Mesothelial cell of epicardium (in vitro differentiated cells): ENCODE measurements around the gene TSEN2. TPM values are rescaled to one million over a fixed set of nuclear protein-coding genes. Genes with fewer than 3 reads are reported as not detected.

Experiments
- DNase-seq, 2 experiments: peaks; one replicate each; pipeline ENCODE4 v3.0.0; 2021; ENCODE audit warnings: low spot score in 2 of 2; ENCODE audit not compliant: unreplicated experiment in 2 of 2
- H3K27ac Mint-ChIP-seq: 2 replicates; pipeline ENCODE4 v1.8.0; 2021; ENCODE audit warnings: mixed read lengths
- H3K27me3 Mint-ChIP-seq: 2 replicates; pipeline ENCODE4 v1.8.0; 2021; ENCODE audit warnings: low read depth, mixed read lengths
- H3K36me3 Mint-ChIP-seq: 2 replicates; pipeline ENCODE4 v1.8.0; 2021; ENCODE audit warnings: mixed read lengths
- H3K4me1 Mint-ChIP-seq: 2 replicates; pipeline ENCODE4 v1.8.0; 2021; ENCODE audit warnings: mixed read lengths
- H3K4me3 Mint-ChIP-seq: 2 replicates; pipeline ENCODE4 v1.8.0; 2021; ENCODE audit warnings: mild to moderate bottlenecking, moderate library complexity, mixed read lengths
- H3K9me3 Mint-ChIP-seq: 2 replicates; pipeline ENCODE4 v1.8.0; 2021; ENCODE audit warnings: mixed read lengths
- CTCF ChIP-seq: fragments of 200-600 bp; sonication (generic); IDR thresholded peaks from one replicate; pipeline ENCODE4 v1.5.0; 2021; ENCODE audit warnings: antibody characterized with exemption; ENCODE audit not compliant: unreplicated experiment
- total RNA-seq: library from RNA; stranded (reverse); gene quantifications from 3 replicates; pipeline ENCODE4 v1.2.1, GENCODE V29; 2021

Gene TSEN2
- total RNA-seq, 1 donor from 2014 or later = 29.0 TPM

DNA sequence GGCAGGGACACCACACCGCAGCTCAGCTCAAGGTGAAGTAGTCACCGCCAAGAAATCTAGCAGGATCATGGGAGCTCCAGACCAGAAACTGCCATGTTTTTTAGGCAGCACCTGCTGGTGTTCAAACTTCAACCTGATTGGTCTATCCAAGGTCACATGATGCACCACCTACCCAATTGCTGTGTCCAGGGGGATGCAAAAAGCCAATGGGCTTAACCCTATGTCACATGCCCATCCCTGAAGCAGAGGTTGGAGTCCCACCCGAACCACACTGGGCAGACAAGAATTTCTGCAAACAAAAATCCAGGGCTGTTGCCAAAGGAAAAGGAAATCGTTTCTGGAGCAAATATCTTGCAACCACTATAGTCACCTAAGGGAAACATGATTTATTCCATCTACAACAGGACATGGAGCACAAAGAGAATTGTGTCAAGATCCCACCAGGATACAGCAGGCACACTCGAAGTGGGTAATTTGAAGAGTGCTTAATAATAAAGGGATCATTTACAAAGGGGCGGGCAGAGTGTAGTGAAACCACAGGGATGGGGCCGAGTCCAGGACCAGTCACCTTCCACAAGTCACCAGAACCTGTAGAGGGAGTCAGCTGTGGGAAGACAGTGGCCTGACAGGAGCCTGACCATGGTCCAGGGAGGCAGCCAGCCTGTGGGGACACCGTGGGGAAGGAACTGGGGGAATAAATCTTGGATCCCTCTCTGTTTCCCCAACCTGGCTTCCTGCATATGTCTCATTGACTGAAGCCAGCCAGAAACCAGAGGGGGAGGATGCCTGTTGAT is 34.2 kb upstream of the TSEN2 start:
- H3K4me1 Mint-ChIP-seq = peaks cover 10% of the 10 kb centered on the region
- H3K27ac Mint-ChIP-seq = no peak overlapping the region
- H3K36me3 Mint-ChIP-seq = no peaks in the 10 kb centered on the region
- no peak for TF ChIP-seq CTCF
- no peak for DNase-seq
- H3K4me3 Mint-ChIP-seq = no peak overlapping the region
- peaks cover 6% of the 10 kb centered on the region for H3K9me3 Mint-ChIP-seq
- H3K27me3 Mint-ChIP-seq = no peaks in the 10 kb centered on the region

DNA sequence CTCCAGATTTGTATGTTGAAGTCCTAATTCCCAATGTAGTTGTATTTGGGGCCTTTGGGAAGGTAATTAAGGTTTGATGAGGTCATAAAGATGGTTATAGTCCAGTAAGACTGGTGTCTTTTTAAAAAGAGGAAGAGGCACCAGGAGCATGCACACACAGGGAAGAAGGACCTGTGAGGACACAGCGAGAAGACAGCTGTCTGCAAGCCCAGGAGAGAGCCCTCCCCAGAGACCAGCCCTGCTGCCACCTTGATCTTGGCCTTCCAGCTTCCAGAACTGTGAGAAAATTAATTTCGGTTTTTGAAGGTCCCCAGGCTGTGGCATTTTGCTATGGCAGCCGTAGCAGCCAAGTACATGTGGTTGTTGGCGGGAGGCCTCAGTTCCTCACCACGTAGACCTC is 32.8 kb upstream of the TSEN2 start:
- TF ChIP-seq CTCF = no peak
- H3K27me3 Mint-ChIP-seq = no peaks in the 10 kb centered on the region
- no peaks in the 10 kb centered on the region for H3K36me3 Mint-ChIP-seq
- peaks cover 6% of the 10 kb centered on the region for H3K9me3 Mint-ChIP-seq
- no peak overlapping the region for H3K27ac Mint-ChIP-seq
- DNase-seq = no peak
- peaks cover 4% of the 10 kb centered on the region for H3K4me1 Mint-ChIP-seq
- H3K4me3 Mint-ChIP-seq = no peak overlapping the region

DNA sequence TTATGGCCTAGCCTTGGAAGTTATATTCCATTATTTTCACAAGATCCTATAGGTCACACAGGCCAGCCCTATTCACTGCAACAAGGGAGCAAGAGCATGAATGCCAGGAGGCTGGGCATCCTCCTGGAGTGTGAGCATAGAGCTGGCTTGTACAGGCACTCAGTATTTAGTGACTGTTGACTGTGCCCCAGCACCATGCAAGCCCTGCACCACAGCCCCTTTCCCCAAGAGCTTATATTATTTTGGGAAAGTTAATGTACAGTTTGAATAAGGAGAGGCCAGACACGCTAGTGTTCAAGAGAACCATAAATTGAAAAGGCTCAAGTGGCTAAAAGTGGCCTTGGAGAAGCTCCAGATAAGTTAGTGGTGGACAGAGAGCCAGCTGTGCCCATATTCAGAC is 32.3 kb upstream of the TSEN2 start:
- H3K4me1 Mint-ChIP-seq = peaks cover 4% of the 10 kb centered on the region
- H3K9me3 Mint-ChIP-seq = peaks cover 6% of the 10 kb centered on the region
- no peak for DNase-seq
- H3K4me3 Mint-ChIP-seq = no peak overlapping the region
- TF ChIP-seq CTCF = no peak
- H3K27me3 Mint-ChIP-seq = no peaks in the 10 kb centered on the region
- H3K36me3 Mint-ChIP-seq = no peaks in the 10 kb centered on the region
- H3K27ac Mint-ChIP-seq = no peak overlapping the region

- Mint-ChIP-seq H3K4me1 (peaks cover 4% of the 10 kb centered on the region), H3K36me3 (no peaks in the 10 kb centered on the region), H3K9me3 (peaks cover 6% of the 10 kb centered on the region), H3K4me3 (no peak overlapping the region), H3K27me3 (no peaks in the 10 kb centered on the region), H3K27ac (no peak overlapping the region)
- no peak for DNase-seq
- no peak for TF ChIP-seq CTCF
Observed at GRCh38 chr3:12452361-12453330, 31.6 kb upstream of the TSEN2 start.

GRCh38 chr3:12454076-12454815 is 30.0 kb upstream of the TSEN2 start:
- no peak for DNase-seq
- Mint-ChIP-seq H3K9me3 (peaks cover 6% of the 10 kb centered on the region), H3K4me1 (peaks cover 4% of the 10 kb centered on the region), H3K27me3 (no peaks in the 10 kb centered on the region), H3K4me3 (no peak overlapping the region), H3K27ac (no peak overlapping the region), H3K36me3 (no peaks in the 10 kb centered on the region)
- TF ChIP-seq CTCF = no peak
